ENCODE data around the gene GAS2. TPM values are rescaled to one million over a fixed set of nuclear protein-coding genes. Genes with fewer than 3 reads are reported as not detected.

Gene GAS2
- total and polyA plus RNA-seq, 9 of the 15 experiments (the other 6 are each of a cell fraction or from before 2014, with no cell fraction given), result 0.77 to 1.9 (median 1.1) TPM

DNA sequence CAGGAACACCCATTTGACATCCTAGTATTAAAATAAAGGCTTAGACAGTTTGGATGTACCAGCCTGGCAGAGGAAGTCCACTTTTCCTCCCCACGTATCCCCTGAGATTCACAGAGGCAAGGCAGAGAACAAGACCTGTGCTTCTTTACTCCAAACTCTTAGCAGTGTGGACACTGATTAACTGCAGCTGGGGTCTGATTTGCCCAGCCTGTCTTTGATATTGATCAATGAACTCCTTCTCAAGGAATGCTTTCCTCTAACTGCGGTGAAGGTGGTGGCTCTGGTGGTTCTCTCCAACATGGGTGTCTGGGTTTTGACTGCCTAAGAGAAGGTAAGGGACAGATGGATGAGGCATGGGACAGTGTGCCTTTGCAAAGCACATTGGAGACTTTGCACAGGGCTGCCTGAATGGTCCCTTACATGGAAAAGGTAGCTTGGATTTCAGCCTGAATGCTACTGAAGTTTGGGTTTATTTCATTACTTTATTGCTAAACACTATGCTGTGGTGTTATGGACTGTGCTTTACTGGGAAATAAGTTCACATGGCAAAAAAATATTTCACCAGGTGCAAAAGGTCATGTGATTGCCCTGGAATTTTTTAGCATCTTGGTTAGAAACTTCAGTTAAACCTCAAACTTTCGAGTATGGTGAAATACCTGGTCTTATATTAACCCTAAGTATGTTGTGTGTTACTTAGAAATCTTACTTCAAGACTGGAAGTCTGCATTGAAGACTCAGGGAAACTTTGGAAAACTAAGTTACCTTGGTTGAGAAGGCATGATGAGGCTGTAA lies 1.8 kb downstream of the GAS2 start:
- H3K4me3 ChIP-seq, result no peak overlapping the region
- DNase-seq (ENCODE audit: extremely low read depth in 1 of 4, low spot score in 3 of 4) (no peak), ATAC-seq (no peak), FAIRE-seq (no peak)
- no peak overlapping the region for H2AFZ ChIP-seq (ENCODE audit: low read depth, low read length)
- TF ChIP-seq, protein P1, sequence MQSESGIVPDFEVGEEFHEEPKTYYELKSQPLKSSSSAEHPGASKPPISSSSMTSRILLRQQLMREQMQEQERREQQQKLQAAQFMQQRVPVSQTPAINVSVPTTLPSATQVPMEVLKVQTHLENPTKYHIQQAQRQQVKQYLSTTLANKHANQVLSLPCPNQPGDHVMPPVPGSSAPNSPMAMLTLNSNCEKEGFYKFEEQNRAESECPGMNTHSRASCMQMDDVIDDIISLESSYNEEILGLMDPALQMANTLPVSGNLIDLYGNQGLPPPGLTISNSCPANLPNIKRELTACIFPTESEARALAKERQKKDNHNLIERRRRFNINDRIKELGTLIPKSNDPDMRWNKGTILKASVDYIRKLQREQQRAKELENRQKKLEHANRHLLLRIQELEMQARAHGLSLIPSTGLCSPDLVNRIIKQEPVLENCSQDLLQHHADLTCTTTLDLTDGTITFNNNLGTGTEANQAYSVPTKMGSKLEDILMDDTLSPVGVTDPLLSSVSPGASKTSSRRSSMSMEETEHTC (IDR thresholded peaks at IDR 0.05), result no peak
- TF ChIP-seq PHB2 (IDR thresholded peaks at IDR 0.05; ENCODE audit: low read depth), result no peak
- TF ChIP-seq, protein P2, sequence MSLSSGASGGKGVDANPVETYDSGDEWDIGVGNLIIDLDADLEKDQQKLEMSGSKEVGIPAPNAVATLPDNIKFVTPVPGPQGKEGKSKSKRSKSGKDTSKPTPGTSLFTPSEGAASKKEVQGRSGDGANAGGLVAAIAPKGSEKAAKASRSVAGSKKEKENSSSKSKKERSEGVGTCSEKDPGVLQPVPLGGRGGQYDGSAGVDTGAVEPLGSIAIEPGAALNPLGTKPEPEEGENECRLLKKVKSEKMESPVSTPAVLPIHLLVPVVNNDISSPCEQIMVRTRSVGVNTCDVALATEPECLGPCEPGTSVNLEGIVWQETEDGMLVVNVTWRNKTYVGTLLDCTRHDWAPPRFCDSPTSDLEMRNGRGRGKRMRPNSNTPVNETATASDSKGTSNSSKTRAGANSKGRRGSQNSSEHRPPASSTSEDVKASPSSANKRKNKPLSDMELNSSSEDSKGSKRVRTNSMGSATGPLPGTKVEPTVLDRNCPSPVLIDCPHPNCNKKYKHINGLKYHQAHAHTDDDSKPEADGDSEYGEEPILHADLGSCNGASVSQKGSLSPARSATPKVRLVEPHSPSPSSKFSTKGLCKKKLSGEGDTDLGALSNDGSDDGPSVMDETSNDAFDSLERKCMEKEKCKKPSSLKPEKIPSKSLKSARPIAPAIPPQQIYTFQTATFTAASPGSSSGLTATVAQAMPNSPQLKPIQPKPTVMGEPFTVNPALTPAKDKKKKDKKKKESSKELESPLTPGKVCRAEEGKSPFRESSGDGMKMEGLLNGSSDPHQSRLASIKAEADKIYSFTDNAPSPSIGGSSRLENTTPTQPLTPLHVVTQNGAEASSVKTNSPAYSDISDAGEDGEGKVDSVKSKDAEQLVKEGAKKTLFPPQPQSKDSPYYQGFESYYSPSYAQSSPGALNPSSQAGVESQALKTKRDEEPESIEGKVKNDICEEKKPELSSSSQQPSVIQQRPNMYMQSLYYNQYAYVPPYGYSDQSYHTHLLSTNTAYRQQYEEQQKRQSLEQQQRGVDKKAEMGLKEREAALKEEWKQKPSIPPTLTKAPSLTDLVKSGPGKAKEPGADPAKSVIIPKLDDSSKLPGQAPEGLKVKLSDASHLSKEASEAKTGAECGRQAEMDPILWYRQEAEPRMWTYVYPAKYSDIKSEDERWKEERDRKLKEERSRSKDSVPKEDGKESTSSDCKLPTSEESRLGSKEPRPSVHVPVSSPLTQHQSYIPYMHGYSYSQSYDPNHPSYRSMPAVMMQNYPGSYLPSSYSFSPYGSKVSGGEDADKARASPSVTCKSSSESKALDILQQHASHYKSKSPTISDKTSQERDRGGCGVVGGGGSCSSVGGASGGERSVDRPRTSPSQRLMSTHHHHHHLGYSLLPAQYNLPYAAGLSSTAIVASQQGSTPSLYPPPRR (CRISPR knock-in tag; IDR thresholded peaks at IDR 0.05; ENCODE audit: borderline replicate concordance), result no peak
- TF ChIP-seq KDM5B (IDR thresholded peaks at IDR 0.05; ENCODE audit: insufficient replicate concordance, low read depth, low read length), result no peak
- no peak for TF ChIP-seq RBM34 (IDR thresholded peaks at IDR 0.05; ENCODE audit: borderline replicate concordance, insufficient read depth, low read length)
- no peak for TF ChIP-seq ESRRA (IDR thresholded peaks at IDR 0.05; ENCODE audit: borderline replicate concordance, low read depth)
- no peak for TF ChIP-seq ZNF766 (CRISPR knock-in tag; conservative IDR thresholded peaks at IDR 0.05)
- TF ChIP-seq U2AF2 (optimal IDR thresholded peaks at IDR 0.05; ENCODE audit: low read depth, low read length), result no peak
- TF ChIP-seq ZNF174 (CRISPR knock-in tag; IDR thresholded peaks at IDR 0.05), result no peak
- no peak for TF ChIP-seq MED1 (CRISPR knock-in tag; IDR thresholded peaks at IDR 0.05; ENCODE audit: borderline replicate concordance)
- no peak for TF ChIP-seq PHTF2 (CRISPR knock-in tag; IDR thresholded peaks at IDR 0.05)
- TF ChIP-seq, protein P3, sequence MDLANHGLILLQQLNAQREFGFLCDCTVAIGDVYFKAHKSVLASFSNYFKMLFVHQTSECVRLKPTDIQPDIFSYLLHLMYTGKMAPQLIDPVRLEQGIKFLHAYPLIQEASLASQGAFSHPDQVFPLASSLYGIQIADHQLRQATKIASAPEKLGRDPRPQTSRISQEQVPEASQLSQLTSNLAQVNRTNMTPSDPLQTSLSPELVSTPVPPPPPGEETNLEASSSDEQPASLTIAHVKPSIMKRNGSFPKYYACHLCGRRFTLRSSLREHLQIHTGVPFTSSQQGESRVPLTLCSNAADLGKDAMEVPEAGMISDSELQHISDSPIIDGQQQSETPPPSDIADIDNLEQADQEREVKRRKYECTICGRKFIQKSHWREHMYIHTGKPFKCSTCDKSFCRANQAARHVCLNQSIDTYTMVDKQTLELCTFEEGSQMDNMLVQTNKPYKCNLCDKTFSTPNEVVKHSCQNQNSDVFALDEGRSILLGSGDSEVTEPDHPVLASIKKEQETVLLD (IDR thresholded peaks at IDR 0.05), result no peak
- no peak for TF ChIP-seq TEAD1 (CRISPR knock-in tag; IDR thresholded peaks at IDR 0.05)
- TF ChIP-seq ZNF79 (CRISPR knock-in tag; IDR thresholded peaks at IDR 0.05; ENCODE audit: low read depth), result no peak
- no peak for TF ChIP-seq CREM (IDR thresholded peaks at IDR 0.05; ENCODE audit: low read depth)
- in situ Hi-C loops (cut with MboI) (no loop called here), intact Hi-C loops (cut with micrococcal nuclease) (no loop called here)
- H3K27ac ChIP-seq (ENCODE audit: extremely low read depth, low read depth, low read length), result no peak overlapping the region
- H3K36me3 ChIP-seq (ENCODE audit: control insufficient read depth, insufficient read depth, low read length), result no peaks in the 10 kb centered on the region
- no peak overlapping the region for H3K4me2 ChIP-seq (ENCODE audit: insufficient read depth, low read length)
- H3K9me3 ChIP-seq (replicated peaks; ENCODE audit: control insufficient read depth, insufficient read depth, low read depth, low read length), result no peaks in the 10 kb centered on the region
- no peaks in the 10 kb centered on the region; the same call in 1 of the 2 replicates for H4K20me1 ChIP-seq (replicated peaks; ENCODE audit: control insufficient read depth, insufficient read depth, low read length)
- H3K79me2 ChIP-seq (ENCODE audit: control insufficient read depth, insufficient read depth, low read length), result no peaks in the 10 kb centered on the region
- H3K4me1 ChIP-seq (replicated peaks in 1 of 2; ENCODE audit: control insufficient read depth in 2 of 2, insufficient read depth in 2 of 2, low read length in 2 of 2), result peaks cover 0 to 5% of the 10 kb centered on the region in 2 experiments; a peak in 2 of 5 replicates
- ChIA-PET CTCF (ENCODE audit: low intra/inter-chr PET ratio) (no interaction called here), POLR2A (interaction anchor here (0.6 kb wide), 1 partner anchor 12 kb away, joined by 3 read pairs; no protein-coding TSS in a partner anchor)
- H3K9me1 ChIP-seq (ENCODE audit: control insufficient read depth, insufficient read depth, low read length), result no peaks in the 10 kb centered on the region
- no peak overlapping the region for H3K9ac ChIP-seq (ENCODE audit: insufficient read depth in 1 of 2, low read depth in 2 of 2, low read length in 2 of 2)
- peaks cover 0 to 8% of the 10 kb centered on the region in 2 experiments; a peak in 2 of 5 replicates for H3K27me3 ChIP-seq (ENCODE audit: control insufficient read depth in 2 of 2, insufficient read depth in 2 of 2, low read length in 2 of 2)
- WGBS (ENCODE audit: insufficient coverage, low coverage, missing lambda C conversion rate), result 0% methylated on average over 3 of the region's 3 CpGs
- BruUV-seq (replicated peaks), result no TSS peak

Measured in K562 (cell line).